ENCODE data around the gene KCNIP4. TPM values are rescaled to one million over a fixed set of nuclear protein-coding genes. Genes with fewer than 3 reads are reported as not detected.

Gene KCNIP4
- total and polyA plus RNA-seq, 2 of the 8 experiments (the other 6 are each of a cell fraction or from before 2014, with no cell fraction given): 0.06 TPM; not detected in 1

DNA sequence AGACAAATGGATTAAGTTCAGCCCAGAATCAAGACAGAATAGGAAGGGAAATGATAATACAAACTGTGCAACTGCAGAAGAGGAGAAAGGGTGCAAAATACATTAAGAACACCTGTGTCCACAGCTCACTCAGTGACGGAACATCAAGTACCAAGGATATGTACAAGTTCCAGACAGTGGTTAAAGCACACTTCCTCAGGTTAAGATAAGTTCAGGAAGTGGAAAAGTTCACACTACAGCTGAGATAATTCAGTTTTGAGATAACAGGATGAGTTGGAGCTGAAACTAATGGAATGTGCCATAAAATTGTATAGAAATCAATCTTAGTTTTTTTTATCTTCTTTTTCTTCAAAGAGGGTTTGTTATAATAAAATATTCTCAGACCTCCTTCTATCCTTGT is 419.4 kb downstream of the KCNIP4 start:
- H3K9ac ChIP-seq (replicated peaks in 1 of 4; ENCODE audit: extremely low read depth in 1 of 4, low read depth in 3 of 4, low read length in 3 of 4): no peak overlapping the region

More for the DNA sequence above, 419.4 kb downstream of the KCNIP4 start:
- no peaks in the 10 kb centered on the region for H3K36me3 ChIP-seq (ENCODE audit: control insufficient read depth in 2 of 4, insufficient read depth in 4 of 4, low read length in 3 of 4)
- no peaks in the 10 kb centered on the region for H4K20me1 ChIP-seq (replicated peaks in 1 of 2; ENCODE audit: control insufficient read depth in 1 of 2, insufficient read depth in 2 of 2, low read length in 2 of 2)
- no peak overlapping the region for H3K18ac ChIP-seq (ENCODE audit: extremely low read depth, low read length)
- no peak overlapping the region for H2BK120ac ChIP-seq (replicated peaks; ENCODE audit: low read depth, low read length)
- no peak overlapping the region for H4K5ac ChIP-seq (ENCODE audit: insufficient read length, low read depth, low read length)
- no peak overlapping the region for H3K4me2 ChIP-seq (ENCODE audit: insufficient read depth in 1 of 2, low read depth in 2 of 2, low read length in 2 of 2)
- no peak overlapping the region for H2AK5ac ChIP-seq (ENCODE audit: low read depth, low read length)
- no peak overlapping the region for H3K4me3 ChIP-seq (ENCODE audit: extremely low read depth in 1 of 4, insufficient read depth in 2 of 4, low read depth in 3 of 4, low read length in 4 of 4)
- H2BK12ac ChIP-seq (ENCODE audit: low read depth, low read length): no peak overlapping the region
- H3K4ac ChIP-seq (replicated peaks; ENCODE audit: insufficient read length, low read depth, low read length): no peak overlapping the region
- H3K27ac ChIP-seq (ENCODE audit: low read depth, low read length): no peak overlapping the region
- no peak overlapping the region for H4K91ac ChIP-seq (replicated peaks; ENCODE audit: insufficient read length, low read length)
- H3K23ac ChIP-seq (ENCODE audit: insufficient read length): no peak overlapping the region
- no peak overlapping the region for H2BK20ac ChIP-seq (ENCODE audit: low read length)
- no peaks in the 10 kb centered on the region for H3K27me3 ChIP-seq (replicated peaks in 1 of 4; ENCODE audit: control insufficient read depth in 3 of 4, extremely low read depth in 1 of 4, insufficient read depth in 3 of 4, low read length in 3 of 4)
- H3K14ac ChIP-seq (ENCODE audit: insufficient read length): no peak overlapping the region
- no peak overlapping the region for H2AFZ ChIP-seq (ENCODE audit: low read length)
- no peak for DNase-seq (ENCODE audit: low read depth in 1 of 2, low spot score in 2 of 2)
- H3K4me1 ChIP-seq (replicated peaks in 1 of 4; ENCODE audit: control insufficient read depth in 3 of 4, insufficient read depth in 4 of 4, low read length in 3 of 4): no peaks in the 10 kb centered on the region
- no peaks in the 10 kb centered on the region for H3K23me2 ChIP-seq (ENCODE audit: low read depth, low read length)
- H3K56ac ChIP-seq (replicated peaks; ENCODE audit: insufficient read length, low read depth, low read length): no peak overlapping the region
- H3K79me2 ChIP-seq (ENCODE audit: control insufficient read depth in 1 of 2, insufficient read depth in 2 of 2, low read length in 2 of 2): no peaks in the 10 kb centered on the region
- FAIRE-seq: no peak
- ChIA-PET CTCF (ENCODE audit: partially characterized antibody) (interaction anchor here (0.5 to 2.1 kb wide), 3 partner anchors 16 to 163 kb away, joined by 3 to 6 read pairs (median 4); no protein-coding TSS in a partner anchor), POLR2A (ENCODE audit: partially characterized antibody) (no interaction called here)
- 100% methylated on average over 1 of the region's 1 CpG; no CpG with 5 or more reads in 1 of the 2 experiments for WGBS, 2 experiments (ENCODE audit: extremely low coverage in 1 of 2, insufficient coverage in 1 of 2, insufficient read length in 1 of 2, insufficient replicate concordance in 2 of 2, low coverage in 1 of 2, low lambda C conversion rate in 2 of 2, missing lambda C conversion rate in 1 of 2)
- no peaks in the 10 kb centered on the region for H3K79me1 ChIP-seq (ENCODE audit: low read depth, low read length)
- no peak overlapping the region for H2BK15ac ChIP-seq (ENCODE audit: low read length)
- no peak overlapping the region for H2BK5ac ChIP-seq (ENCODE audit: low read depth, low read length)
- no peaks in the 10 kb centered on the region for H3K9me3 ChIP-seq (ENCODE audit: insufficient read depth in 2 of 2, low read depth in 1 of 2, low read length in 1 of 2)
- no peak for TF ChIP-seq SP4 (IDR thresholded peaks at IDR 0.05; ENCODE audit: low read length)
- no peak for TF ChIP-seq ASH2L (IDR thresholded peaks at IDR 0.05; ENCODE audit: low read length)
- TF ChIP-seq RAD21 (IDR thresholded peaks at IDR 0.05 in 1 of 2, conservative IDR thresholded peaks at IDR 0.05 in 1 of 2; ENCODE audit: low read depth in 2 of 2, low read length in 2 of 2): no peak
- TF ChIP-seq GABPA (IDR thresholded peaks at IDR 0.05; ENCODE audit: borderline replicate concordance, insufficient read depth, low read length): no peak
- TF ChIP-seq EZH2 (IDR thresholded peaks at IDR 0.05; ENCODE audit: low read depth, low read length, severe bottlenecking): no peak
- TF ChIP-seq TAF1 (IDR thresholded peaks at IDR 0.05; ENCODE audit: low read depth, low read length): no peak
- TF ChIP-seq, protein P1, sequence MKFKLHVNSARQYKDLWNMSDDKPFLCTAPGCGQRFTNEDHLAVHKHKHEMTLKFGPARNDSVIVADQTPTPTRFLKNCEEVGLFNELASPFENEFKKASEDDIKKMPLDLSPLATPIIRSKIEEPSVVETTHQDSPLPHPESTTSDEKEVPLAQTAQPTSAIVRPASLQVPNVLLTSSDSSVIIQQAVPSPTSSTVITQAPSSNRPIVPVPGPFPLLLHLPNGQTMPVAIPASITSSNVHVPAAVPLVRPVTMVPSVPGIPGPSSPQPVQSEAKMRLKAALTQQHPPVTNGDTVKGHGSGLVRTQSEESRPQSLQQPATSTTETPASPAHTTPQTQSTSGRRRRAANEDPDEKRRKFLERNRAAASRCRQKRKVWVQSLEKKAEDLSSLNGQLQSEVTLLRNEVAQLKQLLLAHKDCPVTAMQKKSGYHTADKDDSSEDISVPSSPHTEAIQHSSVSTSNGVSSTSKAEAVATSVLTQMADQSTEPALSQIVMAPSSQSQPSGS (IDR thresholded peaks at IDR 0.05; ENCODE audit: low read length): no peak
- no peak for TF ChIP-seq PHF8 (conservative IDR thresholded peaks at IDR 0.05; ENCODE audit: low read depth, low read length)
- TF ChIP-seq CBX8 (IDR thresholded peaks at IDR 0.05; ENCODE audit: borderline replicate concordance, low read depth, low read length): no peak
- no peak for TF ChIP-seq POLR2A (IDR thresholded peaks at IDR 0.05; ENCODE audit: control extremely low read depth in 1 of 2, low read depth in 2 of 2, low read length in 2 of 2)
- TF ChIP-seq CHD2 (IDR thresholded peaks at IDR 0.05; ENCODE audit: low read length): no peak
- no peak for TF ChIP-seq KDM5A (IDR thresholded peaks at IDR 0.05; ENCODE audit: low read length)
- TF ChIP-seq, protein P2, sequence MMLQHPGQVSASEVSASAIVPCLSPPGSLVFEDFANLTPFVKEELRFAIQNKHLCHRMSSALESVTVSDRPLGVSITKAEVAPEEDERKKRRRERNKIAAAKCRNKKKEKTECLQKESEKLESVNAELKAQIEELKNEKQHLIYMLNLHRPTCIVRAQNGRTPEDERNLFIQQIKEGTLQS (IDR thresholded peaks at IDR 0.05; ENCODE audit: insufficient read depth, low read depth, low read length): no peak
- no peak overlapping the region for H4K8ac ChIP-seq (ENCODE audit: extremely low read depth, insufficient read depth, low read length)

Measured in H1 (cell line).